Uterus (tissue), 2 donors: ENCODE results near the gene ACOXL.

Experiments used
- CTCF ChIP-seq, 4 experiments: fragments of 200-600 bp in 2 of 4; fragments of 450-650 bp in 2 of 4; sonication (generic) in 2 of 4; IDR thresholded peaks; one replicate each; pipeline ENCODE4 v1.5.1; 2016 to 2019; ENCODE audit warnings: antibody characterized with exemption in 4 of 4, mild to moderate bottlenecking in 2 of 4, moderate library complexity in 1 of 4
- POLR2A ChIP-seq, 2 donors: fragments of 450-650 bp; IDR thresholded peaks; one replicate each; pipeline ENCODE4 v1.6.1; 2016; ENCODE audit warnings: antibody characterized with exemption in 2 of 2, mild to moderate bottlenecking in 1 of 2, moderate library complexity in 1 of 2

GRCh38 chr2:111032721-111033429 is 300.5 kb downstream of the ACOXL start:
- no peak for TF ChIP-seq CTCF (IDR thresholded peaks at IDR 0.05)
- no peak for TF ChIP-seq POLR2A (IDR thresholded peaks at IDR 0.05)
